Stimulated activated CD8-positive, alpha-beta memory T cell treated with anti-CD3 and anti-CD28 coated beads, Interleukin-4, amount 100 ng/mL, for 1 hour (primary cell): ENCODE measurements around the gene IFITM2.
"Not testable (repeated sequence)": the region's sequence is repeated elsewhere in the genome, so short reads cannot be mapped to it uniquely, and the experiment has no call there.

ENCODE experiments used
- DNase-seq, 2 donors: peaks; one replicate each; pipeline ENCODE4 v3.0.0-alpha.2; 2020; ENCODE audit warnings: low read depth in 2 of 2, low spot score in 1 of 2

IFITM2 gene

DNA sequence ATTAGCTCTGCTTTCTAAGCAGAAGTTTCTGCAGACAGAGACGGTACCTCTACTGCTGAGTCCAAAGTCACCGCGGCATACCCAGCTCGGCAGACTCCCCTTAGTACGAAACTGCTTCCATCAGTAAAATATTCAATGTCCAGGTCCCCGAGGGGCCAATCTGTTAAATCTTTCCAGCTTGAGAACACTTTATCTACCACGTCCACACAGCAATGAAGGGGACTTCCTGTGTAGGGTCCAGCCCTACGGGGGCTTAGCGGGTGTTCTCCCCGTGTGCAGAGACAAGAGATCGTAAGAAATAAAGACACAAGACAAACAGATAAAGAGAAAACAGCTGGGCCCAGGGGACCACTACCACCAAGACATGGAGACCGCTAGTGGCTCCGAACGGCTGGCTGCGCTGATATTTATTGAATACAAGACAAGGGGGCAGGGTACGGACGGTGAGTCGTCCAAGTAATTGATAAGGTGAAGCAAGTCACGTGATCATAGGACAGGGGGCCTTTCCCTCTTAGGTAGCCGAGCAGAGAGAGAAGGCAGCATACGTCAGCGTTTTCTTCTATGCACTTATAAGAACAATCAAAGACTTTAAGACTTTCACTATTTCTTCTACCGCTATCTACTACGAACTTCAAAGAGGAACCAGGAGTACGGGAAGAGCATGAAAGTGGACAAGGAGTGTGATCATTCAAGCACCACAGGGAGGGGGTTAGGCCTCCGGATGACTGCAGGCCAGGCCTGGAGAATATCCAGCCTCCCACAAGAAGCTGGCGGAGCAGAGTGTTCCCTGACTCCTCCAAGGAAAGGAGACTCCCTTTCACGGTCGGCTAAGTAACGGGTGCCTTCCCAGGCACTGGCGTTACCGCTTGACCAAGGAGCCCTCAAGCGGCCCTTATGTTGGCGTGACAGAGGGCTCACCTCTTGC lies 17.2 kb downstream of the IFITM2 start:
- not testable (repeated sequence) for DNase-seq

DNA sequence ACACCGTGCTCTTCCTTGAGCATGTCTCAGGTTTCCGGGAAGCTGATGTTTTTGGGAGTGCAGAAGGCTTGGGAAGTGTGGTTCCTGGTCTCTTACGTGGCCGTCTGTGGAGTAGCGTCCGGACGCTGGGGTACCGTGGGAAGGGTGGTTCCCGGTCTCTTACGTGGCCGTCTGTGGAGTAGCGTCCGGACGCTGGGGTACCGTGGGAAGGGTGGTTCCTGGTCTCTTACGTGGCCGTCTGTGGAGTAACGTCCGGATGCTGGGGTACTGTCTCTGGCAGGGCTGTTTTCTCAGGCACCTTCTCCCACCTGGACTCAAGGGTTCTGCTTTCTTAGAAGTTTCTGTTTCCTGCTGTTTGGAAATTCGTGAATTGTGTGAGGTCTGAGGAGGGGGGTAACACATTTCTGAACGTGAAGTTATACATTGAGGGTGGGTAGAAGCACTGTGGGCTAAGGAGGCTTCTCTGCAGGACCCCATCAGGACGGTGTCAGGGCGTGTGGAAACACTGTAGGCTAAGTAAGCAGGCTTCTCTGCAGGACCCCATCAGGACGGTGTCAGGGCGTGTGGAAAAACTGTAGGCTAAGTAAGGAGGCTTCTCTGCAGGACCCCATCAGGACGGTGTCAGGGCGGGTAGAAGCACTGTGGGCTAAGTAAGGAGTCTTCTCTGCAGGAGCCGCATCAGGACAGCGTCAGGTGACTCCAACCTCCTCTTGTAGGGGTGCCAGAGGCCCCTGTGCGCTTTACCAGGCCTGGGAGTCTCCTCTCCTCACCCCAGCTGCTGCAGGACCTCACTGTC lies 18.4 kb downstream of the IFITM2 start:
- DNase-seq = no peak

DNA sequence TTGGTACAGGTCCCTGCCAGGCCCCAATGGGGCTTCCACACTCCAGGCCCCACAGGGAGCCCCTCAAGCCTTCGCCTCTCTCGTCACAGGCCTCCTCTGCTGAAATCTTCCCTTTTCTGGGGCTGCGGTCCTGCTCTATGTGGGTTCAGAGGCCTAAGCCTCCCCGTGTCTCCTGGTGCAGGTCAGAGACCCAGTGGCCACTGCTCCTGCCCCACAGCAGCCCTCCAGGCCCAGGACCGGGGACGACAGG lies 18.9 kb downstream of the IFITM2 start:
- no peak for DNase-seq

DNA sequence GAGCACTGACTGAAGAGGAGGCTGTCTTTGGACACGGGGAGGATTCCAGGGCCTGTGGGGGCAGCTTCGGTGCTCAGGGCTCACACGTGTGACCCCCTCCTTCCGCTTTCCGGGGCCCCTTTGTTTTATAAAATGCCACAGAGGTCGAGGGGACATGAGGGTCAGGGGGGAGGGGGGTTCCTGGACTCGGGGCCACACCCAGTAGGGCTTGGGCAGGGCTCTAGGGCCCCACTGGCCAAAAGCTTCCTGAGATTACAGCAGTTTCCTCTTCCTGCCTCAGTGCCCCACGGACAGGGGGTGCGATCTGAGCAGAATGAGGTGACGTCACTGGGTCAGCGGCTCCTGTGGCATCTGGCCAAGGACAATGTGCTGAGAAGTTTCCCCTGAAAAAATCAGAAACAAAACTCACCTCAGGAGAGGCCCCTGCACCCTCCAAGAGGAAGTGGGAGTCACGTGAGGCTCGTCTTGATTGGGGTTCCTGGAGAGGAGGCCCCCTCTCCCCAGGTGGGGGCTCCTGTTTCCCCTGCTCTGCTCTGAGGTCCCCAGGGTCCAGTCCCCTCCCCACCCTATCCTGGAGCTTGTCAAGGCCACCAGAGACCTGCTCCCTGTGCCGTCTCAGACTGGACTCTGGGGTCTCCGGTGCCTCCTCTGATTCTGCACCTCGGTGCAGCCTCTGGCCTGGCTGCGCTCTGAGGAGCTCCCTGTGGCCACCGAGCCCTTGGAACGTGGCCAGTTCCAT lies 19.4 kb downstream of the IFITM2 start:
- no peak for DNase-seq

DNA sequence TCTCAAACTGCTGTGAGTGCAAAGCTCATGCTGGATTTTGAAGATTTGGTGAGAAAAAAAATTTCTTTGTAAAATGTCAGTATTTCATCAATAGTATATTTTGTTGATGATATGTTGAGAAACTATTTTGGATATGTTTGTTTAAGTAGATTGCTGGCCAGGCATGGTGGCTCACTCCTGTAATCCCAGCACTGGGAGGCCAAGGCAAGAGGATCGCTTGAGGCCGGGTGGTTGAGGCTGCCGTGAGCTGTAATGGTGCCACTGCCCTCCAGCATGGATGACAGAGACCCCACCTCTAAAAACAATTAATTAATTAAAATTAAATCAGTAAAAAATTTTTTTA lies 19.9 kb downstream of the IFITM2 start:
- DNase-seq = no peak

DNA sequence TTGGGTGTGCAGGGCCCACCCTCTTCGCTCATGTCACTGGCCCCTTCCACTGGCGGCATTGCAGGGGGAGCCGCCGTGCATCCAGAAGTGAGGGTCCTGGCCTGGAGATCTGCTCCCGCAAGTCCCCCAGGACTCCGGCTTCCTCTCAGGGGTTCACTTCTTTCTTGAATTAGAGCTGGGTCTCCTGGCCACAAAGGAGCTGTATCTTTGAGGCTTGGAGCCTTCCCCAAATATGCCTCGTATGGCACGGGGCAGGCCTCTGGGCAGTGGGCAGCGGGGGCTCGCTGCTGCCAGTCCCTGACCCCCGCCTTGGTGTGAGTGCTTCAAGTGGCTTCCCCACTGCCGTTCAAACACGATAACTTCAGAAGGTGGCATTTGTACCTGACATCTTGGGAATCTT lies 20.4 kb downstream of the IFITM2 start:
- no peak for DNase-seq

DNA sequence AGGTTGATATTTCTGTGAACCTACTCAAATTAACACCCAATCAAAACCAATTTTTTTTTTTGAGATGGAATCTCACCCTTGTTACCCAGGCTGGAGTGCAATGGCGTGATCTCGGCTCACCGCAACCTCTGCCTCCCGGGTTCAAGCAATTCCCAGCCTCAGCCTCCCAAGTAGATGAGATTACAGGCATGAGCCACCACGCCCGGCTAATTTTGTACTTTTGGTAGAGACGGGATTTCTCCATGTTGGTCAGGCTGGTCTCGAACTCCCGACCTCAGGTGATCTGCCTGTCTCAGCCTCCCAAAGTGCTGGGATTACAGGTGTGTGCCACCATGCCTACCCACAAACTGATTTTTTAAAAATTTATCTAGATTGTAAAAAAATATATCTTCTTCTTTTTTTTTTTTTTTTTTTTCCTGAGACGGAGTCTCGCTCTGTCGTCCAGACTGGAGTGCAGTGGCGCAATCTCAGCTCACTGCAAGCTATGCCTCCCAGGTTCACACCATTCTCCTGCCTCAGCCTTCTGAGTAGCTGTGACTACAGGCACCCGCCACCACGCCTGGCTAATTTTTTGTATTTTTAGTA lies 21.0 kb downstream of the IFITM2 start:
- not testable (repeated sequence) for DNase-seq

DNA sequence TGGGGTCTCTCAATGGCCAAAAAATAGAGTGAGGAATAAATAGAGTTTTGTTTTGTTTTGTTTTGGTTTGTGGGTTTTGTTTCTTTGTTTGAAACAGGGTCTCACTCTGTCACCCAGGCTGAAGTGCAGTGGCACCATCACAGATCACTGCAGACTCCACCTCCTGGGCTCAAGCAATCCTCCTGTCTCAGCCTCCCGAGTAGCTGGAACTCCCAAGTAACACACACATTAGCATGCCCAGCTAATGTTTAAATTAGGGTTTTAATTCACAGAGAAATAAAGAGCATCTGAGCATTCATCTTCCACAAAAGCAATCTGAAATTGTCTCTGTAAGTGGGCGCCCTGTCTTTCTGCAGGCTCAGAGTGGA lies 22.3 kb downstream of the IFITM2 start:
- DNase-seq = no peak

DNA sequence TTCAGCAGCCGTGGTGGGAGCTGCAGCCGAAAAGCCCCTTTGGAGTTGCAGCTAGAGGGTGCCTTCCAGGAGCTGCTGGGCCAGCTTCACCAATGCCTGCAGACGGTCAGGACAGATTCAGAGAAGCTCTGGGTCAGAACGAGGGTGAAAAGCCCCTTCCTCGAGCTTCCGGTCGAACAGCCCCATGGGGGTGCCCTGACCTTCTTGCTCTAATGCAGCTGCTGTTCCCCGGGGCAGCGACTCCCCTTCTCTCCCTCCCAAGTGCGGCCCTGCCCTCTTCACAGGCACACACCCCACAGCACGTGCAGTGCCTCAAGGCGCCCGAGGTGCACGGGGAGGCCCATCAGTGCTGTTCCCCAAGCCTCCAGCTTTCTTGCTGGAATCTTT lies 22.7 kb downstream of the IFITM2 start:
- DNase-seq = no peak

DNA sequence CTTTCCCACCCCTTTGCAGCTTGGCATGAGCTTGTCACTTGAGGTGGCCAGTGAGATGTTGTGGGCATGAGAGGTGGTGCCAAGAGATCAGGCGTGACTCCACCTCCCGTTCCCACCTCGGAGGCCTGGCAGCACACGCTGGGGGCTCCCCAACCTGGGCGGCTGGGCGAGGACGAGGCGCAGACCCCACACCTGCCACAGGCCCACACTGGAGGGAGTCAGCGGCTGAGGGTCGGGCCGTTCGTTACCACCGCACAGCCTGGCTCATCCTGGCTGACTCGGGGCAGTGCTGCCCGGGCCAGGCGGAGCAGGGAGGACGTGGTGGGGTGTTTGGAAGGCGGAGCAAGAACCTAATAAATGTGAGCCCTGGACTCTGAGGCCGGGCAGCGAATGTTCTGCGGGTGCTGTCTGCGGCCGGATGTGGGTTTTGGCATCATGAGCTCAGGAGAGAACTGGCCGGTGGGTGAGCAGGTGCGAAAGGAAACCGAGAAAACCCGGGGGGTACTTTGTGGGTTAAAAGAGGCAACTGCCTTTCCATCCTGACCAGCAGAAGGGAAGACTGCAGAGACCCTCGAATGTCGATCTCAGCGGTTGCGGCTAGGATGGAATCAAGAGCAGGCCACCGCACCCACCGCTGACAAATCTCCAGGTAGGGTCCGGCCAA lies 23.2 kb downstream of the IFITM2 start:
- DNase-seq = no peak

DNA sequence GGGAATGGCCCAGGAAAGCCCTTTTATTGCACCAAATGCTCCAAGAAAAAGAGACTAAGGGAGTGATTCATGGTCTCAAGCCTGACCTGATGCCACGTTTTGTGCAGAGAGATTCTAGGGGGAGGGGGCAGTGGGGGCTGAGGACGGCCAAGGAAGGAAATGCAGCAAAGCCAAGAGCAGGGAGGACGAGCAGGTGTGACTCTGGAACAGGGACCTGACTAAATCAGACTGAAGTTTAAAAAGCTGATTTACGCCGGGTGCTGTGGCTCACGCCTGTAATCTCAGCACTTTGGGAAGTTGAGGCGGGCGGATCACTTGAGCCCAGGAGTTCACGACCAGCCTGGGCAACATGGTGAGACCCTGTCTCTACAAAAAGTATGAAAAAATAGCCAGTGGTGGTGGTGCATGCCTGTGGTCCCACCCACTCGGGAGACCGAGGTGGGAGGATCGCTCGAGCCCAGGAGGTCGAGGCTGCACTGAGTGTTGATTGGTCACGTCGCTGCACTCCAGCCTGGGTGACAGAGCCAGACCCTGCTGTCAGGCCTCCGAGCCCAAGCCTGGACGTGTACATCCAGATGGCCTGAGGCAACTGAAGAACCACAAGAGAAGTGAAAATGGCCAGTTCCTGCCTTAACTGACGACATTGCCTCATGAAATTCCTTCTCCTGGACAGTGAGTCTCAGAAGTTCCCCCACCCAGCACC lies 23.9 kb downstream of the IFITM2 start:
- no peak for DNase-seq

DNA sequence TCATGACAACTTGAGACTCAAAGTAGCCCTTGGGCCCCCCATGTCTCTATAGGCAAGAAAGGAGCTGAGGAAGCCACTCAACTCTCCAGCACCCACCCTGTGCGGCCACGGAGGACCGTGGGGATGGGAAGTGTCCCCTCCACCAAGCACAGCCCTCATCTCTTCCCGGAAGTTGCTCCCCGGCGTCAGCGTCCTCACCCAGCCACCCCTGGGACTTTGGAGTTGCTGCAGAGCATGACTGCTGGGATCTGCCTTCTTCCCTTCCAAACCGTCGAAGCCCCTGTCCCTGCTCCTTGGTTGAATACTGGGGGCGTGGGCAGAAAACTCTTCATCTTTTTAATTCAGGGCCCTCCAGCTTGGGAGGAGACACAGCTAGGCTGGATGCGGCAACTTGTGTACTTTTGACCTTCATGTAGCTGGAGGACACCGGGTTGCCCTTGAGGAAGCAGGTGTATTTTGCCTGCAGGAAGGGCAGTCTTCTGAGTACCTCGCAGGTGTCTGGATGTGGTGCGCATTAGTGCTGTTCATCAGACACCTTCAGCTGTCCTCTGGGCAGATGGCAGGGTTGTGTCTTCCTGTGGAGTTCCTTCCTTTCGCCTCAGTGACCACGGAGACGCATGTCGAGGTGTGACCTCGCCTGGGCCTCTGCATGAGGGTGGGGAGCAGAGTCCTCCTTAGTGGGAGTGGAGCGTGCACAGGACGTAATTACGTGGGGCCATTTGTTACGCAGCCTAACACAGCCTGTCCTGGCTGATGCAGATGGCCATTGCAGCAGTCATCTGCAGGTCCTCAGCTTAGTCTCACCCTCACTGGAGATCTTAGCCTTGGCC lies 25.2 kb downstream of the IFITM2 start:
- DNase-seq = no peak

DNA sequence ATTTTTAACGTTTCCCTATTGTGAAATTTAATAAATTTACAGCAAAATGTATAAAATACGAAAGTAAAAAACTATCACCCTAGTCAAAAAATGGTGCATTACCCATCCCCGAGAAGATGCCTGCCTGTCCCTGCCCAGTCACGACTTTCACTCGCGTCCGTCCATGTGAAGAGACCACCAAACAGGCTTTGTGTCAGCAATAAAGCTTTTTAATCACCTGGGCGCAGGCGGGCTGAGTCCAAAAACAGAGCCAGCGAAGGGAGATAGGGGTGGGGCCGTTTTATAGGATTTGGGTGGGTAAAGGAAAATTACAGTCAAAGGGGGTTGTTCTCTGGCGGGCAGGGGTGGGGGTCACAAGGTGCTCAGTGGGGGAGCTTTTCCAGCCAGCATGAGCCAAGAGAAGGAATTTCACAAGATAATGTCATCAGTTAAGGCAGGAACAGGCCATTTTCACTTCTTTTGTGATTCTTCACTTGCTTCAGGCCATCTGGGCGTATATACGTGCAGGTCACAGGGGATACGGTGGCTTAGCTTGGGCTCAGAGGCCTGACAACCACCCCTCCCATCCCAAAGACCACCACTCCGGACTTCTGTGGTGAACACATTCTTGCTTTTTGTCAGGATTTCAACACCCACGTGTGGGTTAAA lies 26.1 kb downstream of the IFITM2 start:
- DNase-seq = not testable (repeated sequence)

DNA sequence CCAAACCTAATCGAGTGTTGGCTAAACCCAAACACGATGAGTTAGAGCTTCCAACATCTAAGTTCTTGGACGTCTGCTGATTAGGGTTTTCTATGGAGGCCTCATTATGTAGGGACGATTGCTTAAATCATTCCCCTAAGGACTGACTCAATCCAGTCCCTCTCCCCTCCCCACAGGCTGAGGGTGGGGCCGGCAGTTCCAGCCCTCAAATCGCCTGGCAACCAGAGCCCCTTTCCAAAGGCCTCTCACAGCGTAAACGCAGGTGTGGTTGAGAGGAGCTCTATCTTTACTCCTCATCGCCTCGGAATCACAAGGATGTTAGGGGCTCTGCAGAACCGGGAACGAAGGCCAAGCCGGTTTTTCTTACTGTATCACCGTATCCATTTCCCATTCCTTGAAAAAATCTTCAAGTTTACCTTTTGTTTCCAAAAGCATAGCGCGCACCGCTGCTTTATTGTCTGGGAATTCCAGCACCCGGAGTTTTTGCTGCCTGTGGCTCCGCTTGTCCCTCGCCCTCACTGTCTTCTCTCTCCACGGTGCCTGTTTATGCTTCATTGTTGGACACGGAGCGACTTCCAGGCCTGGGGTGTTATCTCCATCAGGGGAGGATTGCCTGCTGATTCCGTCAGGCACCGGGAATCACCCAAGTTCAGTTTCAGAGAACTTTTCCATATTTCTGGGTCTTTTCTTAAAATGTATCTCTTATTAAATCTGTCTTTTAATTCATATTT lies 26.8 kb downstream of the IFITM2 start:
- no peak for DNase-seq

DNA sequence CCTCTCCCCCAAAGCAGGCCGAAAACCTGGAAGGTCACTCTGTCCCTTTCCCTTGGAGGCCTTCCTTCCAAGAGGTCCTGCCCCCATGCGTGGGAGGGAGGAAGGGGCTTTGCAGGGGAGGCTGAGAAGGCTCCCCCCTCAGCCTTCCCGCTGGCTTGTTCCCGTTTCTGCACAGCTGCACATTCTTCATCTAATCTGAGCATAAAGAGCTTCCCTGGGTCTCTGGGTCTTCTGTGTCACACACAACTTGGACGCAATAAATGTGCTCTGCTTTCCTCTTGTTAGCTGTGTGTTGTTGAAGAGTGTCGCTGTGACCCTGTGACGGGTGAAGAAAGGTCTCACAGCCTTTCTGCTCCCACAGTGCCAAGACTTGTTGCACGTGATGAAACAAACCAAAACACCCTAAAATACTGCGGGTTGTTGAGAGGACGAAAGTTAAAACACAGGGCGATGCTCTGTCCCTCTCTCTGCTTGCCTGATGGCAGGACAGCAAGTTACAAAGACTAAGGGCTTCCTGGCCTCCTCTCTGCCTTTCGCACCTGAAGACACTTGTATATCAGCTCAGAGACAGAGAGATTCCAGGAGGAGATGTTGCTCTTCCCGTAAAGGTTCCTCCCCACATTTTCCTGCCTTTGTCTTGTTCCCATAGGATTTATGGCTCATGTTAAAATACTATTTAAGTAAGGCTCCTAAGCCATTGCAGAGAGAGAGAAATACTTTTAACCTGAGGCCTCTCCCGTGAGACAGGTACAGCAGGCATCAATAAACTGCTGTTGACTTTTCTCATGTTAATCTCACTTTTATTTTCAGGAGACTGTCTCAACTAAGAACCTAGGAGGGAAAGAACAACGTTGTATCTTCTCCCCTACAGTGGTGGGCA lies 28.4 kb downstream of the IFITM2 start:
- DNase-seq = no peak

DNA sequence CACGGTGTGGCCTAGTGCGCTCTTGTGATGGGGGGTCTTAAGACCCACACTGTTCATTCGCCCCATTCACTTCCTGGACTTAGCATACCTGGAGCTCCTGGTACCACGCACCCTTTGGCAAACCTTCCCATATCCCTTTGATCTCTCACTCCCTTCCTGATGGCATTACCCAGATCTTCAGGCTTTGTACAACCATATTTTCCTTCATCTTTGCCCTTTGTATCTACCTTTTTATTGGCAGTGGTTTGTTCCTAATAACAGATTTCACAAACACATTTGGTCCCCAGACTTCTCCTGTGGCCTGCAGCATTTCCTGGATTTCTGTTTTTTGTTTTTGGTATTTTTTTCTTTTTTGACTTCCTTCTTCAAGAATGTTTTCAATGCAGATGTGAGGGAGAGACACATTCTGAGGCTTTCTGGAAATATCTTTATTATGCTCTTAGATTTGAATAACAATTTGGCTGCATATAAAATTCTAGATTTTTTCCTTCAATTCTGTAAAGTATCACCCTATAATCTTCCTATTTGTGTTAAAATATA lies 29.1 kb downstream of the IFITM2 start:
- no peak for DNase-seq

DNA sequence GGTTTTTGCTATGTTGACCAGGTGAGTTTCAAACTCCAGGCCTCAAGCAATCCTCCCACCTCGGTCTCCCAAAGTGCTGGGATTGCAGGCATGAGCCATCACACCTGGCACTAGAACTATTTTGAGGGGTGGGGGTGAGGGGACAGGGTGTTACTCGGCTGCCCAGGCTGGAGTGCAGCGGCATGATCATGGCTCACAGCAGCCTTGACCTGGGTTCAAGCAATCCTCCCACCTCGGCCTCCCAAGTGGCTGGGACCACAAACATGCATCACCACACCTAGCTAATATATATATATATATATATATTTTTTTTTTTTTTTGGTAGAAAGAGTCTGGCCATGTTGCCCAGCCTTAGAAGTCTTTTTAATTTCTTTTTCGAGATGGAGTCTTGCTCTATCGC lies 30.1 kb downstream of the IFITM2 start:
- DNase-seq = no peak
